Colonic mucosa (tissue), 4 donors: ENCODE results near the gene METTL6. TPM values are rescaled to one million over a fixed set of nuclear protein-coding genes. Genes with fewer than 3 reads are reported as not detected.

ENCODE experiments used
- DNase-seq: peaks from one replicate; pipeline ENCODE4 v3.0.0-alpha.2; 2020
- H3K27ac ChIP-seq: fragments of 200-600 bp; one replicate; pipeline ENCODE4 v1.8.0; 2021
- H3K27me3 ChIP-seq: fragments of 200-600 bp; one replicate; pipeline ENCODE4 v1.8.0; 2021
- H3K36me3 ChIP-seq: fragments of 200-600 bp; one replicate; pipeline ENCODE4 v1.8.0; 2021
- H3K4me1 ChIP-seq: fragments of 200-600 bp; one replicate; pipeline ENCODE4 v1.8.0; 2021; ENCODE audit warnings: mild to moderate bottlenecking
- H3K4me3 ChIP-seq: fragments of 200-600 bp; one replicate; pipeline ENCODE4 v1.8.0; 2021
- H3K9ac ChIP-seq, 2 donors: one replicate each; pipeline ENCODE4 v1.7.0; 2013; ENCODE audit warnings: control low read depth in 2 of 2, low read depth in 2 of 2, low read length in 2 of 2
- H3K9me3 ChIP-seq: fragments of 200-600 bp; one replicate; pipeline ENCODE4 v1.8.0; 2021
- CTCF ChIP-seq: fragments of 200-600 bp; IDR thresholded peaks from one replicate; pipeline ENCODE4 v1.8.0; 2022; ENCODE audit warnings: antibody characterized with exemption, mild to moderate bottlenecking
- intact Hi-C: fragments of 100-400 bp; cut with DNase I; formaldehyde crosslinking; loops from one replicate; pipeline ENCODE4 v1.14.1; 2022
- total RNA-seq, 2 donors: library from RNA; stranded (reverse); fragmentation: NEBNext Ultra II Directional in 1 of 2; extraction: Animal tissue kit (Norgen Biotek cat#: 25700) in 1 of 2; gene quantifications; one replicate each; pipeline ENCODE4 v1.2.1, GENCODE V29; 2021
- donor health status: healthy.
- donor health status: DM: no; HTN: no; CAD: no.
- donor health status: DM: no; HTN: no; CAD: no.

Gene METTL6
- total RNA-seq, 2 donors from 2014 or later: 8.8 to 11.4 TPM

GRCh38 chr3:15409774-15410173 is 17.6 kb downstream of the METTL6 start:
- DNase-seq: no peak
- H3K4me1 ChIP-seq: no peaks in the 10 kb centered on the region
- no peak overlapping the region for H3K27ac ChIP-seq
- H3K9ac ChIP-seq: no peak overlapping the region
- peaks cover 5% of the 10 kb centered on the region for H3K36me3 ChIP-seq
- intact Hi-C loops: loop anchor here (5.0 kb wide), 1 partner anchor 207 kb away; no protein-coding TSS in a partner anchor
- no peak overlapping the region for H3K4me3 ChIP-seq
- no peaks in the 10 kb centered on the region for H3K9me3 ChIP-seq
- no peaks in the 10 kb centered on the region for H3K27me3 ChIP-seq
- TF ChIP-seq CTCF: no peak

- Histone ChIP-seq H3K27ac (no peak overlapping the region), H3K4me1 (no peaks in the 10 kb centered on the region), H3K27me3 (no peaks in the 10 kb centered on the region), H3K4me3 (no peak overlapping the region), H3K9ac (no peak overlapping the region), H3K36me3 (peaks cover under 1% of the 10 kb centered on the region), H3K9me3 (no peaks in the 10 kb centered on the region)
- TF ChIP-seq CTCF: no peak
- intact Hi-C loops: loop anchor here (5.0 kb wide), 1 partner anchor 207 kb away; no protein-coding TSS in a partner anchor
- no peak for DNase-seq
Observed at GRCh38 chr3:15409239-15409638, 18.1 kb downstream of the METTL6 start.

- Histone ChIP-seq H3K27ac (no peak overlapping the region), H3K9ac (no peak overlapping the region), H3K9me3 (no peaks in the 10 kb centered on the region), H3K4me1 (no peaks in the 10 kb centered on the region), H3K36me3 (no peaks in the 10 kb centered on the region), H3K4me3 (no peak overlapping the region), H3K27me3 (no peaks in the 10 kb centered on the region)
- intact Hi-C loops: loop anchor here (5.0 kb wide), 1 partner anchor 203 kb away; no protein-coding TSS in a partner anchor
- TF ChIP-seq CTCF: peak; percentile 61
- DNase-seq: no peak
Observed at GRCh38 chr3:15405448-15406050, 21.8 kb downstream of the METTL6 start.

- H3K9me3 ChIP-seq: no peaks in the 10 kb centered on the region
- intact Hi-C loops: loop anchor here (5.0 kb wide), 1 partner anchor 202 kb away; no protein-coding TSS in a partner anchor
Observed at GRCh38 chr3:15404767-15405166, 22.6 kb downstream of the METTL6 start.

GRCh38 chr3:15403965-15404364 is 23.4 kb downstream of the METTL6 start:
- TF ChIP-seq CTCF: no peak

More at GRCh38 chr3:15404767-15405166, 22.6 kb downstream of the METTL6 start:
- DNase-seq: no peak
- TF ChIP-seq CTCF: no peak
- Histone ChIP-seq H3K27me3 (no peaks in the 10 kb centered on the region), H3K9ac (no peak overlapping the region), H3K36me3 (no peaks in the 10 kb centered on the region), H3K4me1 (no peaks in the 10 kb centered on the region), H3K27ac (no peak overlapping the region), H3K4me3 (no peak overlapping the region)

More at GRCh38 chr3:15403965-15404364, 23.4 kb downstream of the METTL6 start:
- Histone ChIP-seq H3K36me3 (no peaks in the 10 kb centered on the region), H3K27ac (no peak overlapping the region), H3K9ac (no peak overlapping the region), H3K4me1 (no peaks in the 10 kb centered on the region), H3K27me3 (no peaks in the 10 kb centered on the region), H3K4me3 (no peak overlapping the region), H3K9me3 (no peaks in the 10 kb centered on the region)
- DNase-seq: no peak
- intact Hi-C loops: no loop called here
